ENCODE data around the gene PSG1.
"Not testable (repeated sequence)": the region's sequence is repeated elsewhere in the genome, so short reads cannot be mapped to it uniquely, and the experiment has no call there.

DNA sequence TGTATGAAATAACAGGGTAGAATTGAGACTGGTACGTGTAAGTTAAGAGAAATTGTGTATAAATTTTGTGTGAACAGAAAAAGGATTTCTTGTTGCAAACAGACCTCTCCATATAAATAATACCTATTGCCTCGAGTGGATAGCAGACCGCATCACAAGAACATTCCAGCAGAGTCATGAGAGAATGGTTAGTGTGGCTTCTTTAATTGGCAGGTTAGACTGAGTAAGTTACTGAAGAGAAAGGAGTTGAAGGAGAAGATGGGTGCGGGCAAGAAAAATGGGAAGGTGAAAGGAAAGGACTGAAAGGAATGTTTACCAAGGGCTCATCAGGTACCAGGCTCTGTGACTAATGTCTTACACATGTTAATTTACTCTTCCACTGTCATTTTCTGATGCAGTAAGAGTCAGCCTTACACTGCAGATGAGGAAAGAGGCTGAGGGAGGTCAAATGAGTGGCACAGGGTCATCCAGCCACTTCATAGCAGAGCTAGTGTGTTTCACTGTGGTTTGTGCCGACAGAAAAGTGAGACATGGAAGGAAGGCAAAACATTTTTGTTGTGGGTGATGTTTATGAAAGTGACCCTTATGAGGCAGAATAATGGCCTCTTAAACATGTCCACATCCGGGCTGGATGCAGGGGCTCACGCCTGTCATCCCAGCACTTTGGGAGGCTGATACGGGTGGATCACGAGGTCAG lies 46.6 kb downstream of the PSG1 start:
- TF ChIP-seq, protein P1, sequence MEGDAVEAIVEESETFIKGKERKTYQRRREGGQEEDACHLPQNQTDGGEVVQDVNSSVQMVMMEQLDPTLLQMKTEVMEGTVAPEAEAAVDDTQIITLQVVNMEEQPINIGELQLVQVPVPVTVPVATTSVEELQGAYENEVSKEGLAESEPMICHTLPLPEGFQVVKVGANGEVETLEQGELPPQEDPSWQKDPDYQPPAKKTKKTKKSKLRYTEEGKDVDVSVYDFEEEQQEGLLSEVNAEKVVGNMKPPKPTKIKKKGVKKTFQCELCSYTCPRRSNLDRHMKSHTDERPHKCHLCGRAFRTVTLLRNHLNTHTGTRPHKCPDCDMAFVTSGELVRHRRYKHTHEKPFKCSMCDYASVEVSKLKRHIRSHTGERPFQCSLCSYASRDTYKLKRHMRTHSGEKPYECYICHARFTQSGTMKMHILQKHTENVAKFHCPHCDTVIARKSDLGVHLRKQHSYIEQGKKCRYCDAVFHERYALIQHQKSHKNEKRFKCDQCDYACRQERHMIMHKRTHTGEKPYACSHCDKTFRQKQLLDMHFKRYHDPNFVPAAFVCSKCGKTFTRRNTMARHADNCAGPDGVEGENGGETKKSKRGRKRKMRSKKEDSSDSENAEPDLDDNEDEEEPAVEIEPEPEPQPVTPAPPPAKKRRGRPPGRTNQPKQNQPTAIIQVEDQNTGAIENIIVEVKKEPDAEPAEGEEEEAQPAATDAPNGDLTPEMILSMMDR (IDR thresholded peaks at IDR 0.05; ENCODE audit: poor library complexity): not testable (repeated sequence)
- TF ChIP-seq EZH2 (IDR thresholded peaks at IDR 0.05; ENCODE audit: borderline replicate concordance); EZH2phosphoT487 (IDR thresholded peaks at IDR 0.05; ENCODE audit: low read depth, severe bottlenecking, unreplicated experiment): not testable (repeated sequence)

Measured in hepatocyte (in vitro differentiated cells).